GM23338 (cell line): ENCODE data around the gene CALML3. TPM values are rescaled to one million over a fixed set of nuclear protein-coding genes. Genes with fewer than 3 reads are reported as not detected.

Experiments
- ATAC-seq: fragments of 200-7000 bp; cut with Tn5 transposase; 3 replicates; pipeline ENCODE4 v1.9.1; 2020
- DNase-seq: peaks from one replicate; pipeline ENCODE4 v3.0.0-alpha.2; 2015; ENCODE audit warnings: low spot score
- H2AFZ ChIP-seq: fragments of 200-600 bp; sonication (generic); 2 replicates; pipeline ENCODE4 v1.8.0; 2016; ENCODE audit warnings: antibody characterized with exemption, mild to moderate bottlenecking, moderate library complexity
- H3F3A ChIP-seq: fragments of 200-600 bp; sonication (generic); replicated peaks from 2 replicates; pipeline ENCODE4 v1.8.0; 2017; ENCODE audit warnings: antibody characterized with exemption, mixed run types, low read depth
- H3K27ac ChIP-seq: fragments of 200-600 bp; sonication (generic); 2 replicates; pipeline ENCODE4 v1.6.1; 2016; ENCODE audit warnings: low read depth
- H3K27me3 ChIP-seq: fragments of 200-600 bp; sonication (generic); 2 replicates; pipeline ENCODE4 v1.8.0; 2016; ENCODE audit warnings: mild to moderate bottlenecking, mixed run types, moderate library complexity; ENCODE audit not compliant: insufficient read depth
- H3K36me3 ChIP-seq: fragments of 200-600 bp; sonication (generic); 2 replicates; pipeline ENCODE4 v1.8.0; 2016; ENCODE audit warnings: mild to moderate bottlenecking; ENCODE audit not compliant: insufficient read depth
- H3K4me1 ChIP-seq: fragments of 200-600 bp; sonication (generic); 2 replicates; pipeline ENCODE4 v1.8.0; 2016; ENCODE audit warnings: mild to moderate bottlenecking, moderate library complexity; ENCODE audit not compliant: insufficient read depth
- H3K4me2 ChIP-seq: fragments of 200-600 bp; sonication (generic); 2 replicates; pipeline ENCODE4 v1.7.1; 2017; ENCODE audit warnings: mixed run types
- H3K4me3 ChIP-seq: fragments of 200-600 bp; sonication (generic); 2 replicates; pipeline ENCODE4 v1.6.1; 2016; ENCODE audit warnings: mixed run types
- H3K79me2 ChIP-seq: fragments of 200-600 bp; sonication (generic); replicated peaks from 2 replicates; pipeline ENCODE4 v1.8.0; 2017; ENCODE audit warnings: mild to moderate bottlenecking; ENCODE audit not compliant: insufficient read depth
- H3K9me2 ChIP-seq: fragments of 200-600 bp; sonication (generic); 2 replicates; pipeline ENCODE4 v1.8.0; 2017; ENCODE audit not compliant: insufficient read depth
- H4K20me1 ChIP-seq: fragments of 200-600 bp; sonication (generic); replicated peaks from 2 replicates; pipeline ENCODE4 v1.8.0; 2017; ENCODE audit warnings: mild to moderate bottlenecking; ENCODE audit not compliant: insufficient read depth
- H3K27ac Mint-ChIP-seq: 2 replicates; pipeline ENCODE4 v1.8.0; 2020; ENCODE audit warnings: inconsistent platforms, mild to moderate bottlenecking, moderate library complexity, mixed read lengths
- H3K27me3 Mint-ChIP-seq: 3 replicates; pipeline ENCODE4 v1.8.0; 2022; ENCODE audit warnings: low read depth, mild to moderate bottlenecking, moderate library complexity, mixed read lengths, inconsistent platforms; ENCODE audit not compliant: insufficient read depth, poor library complexity
- H3K36me3 Mint-ChIP-seq: 3 replicates; pipeline ENCODE4 v1.8.0; 2021; ENCODE audit warnings: low read depth, mild to moderate bottlenecking, inconsistent platforms, moderate library complexity, mixed read lengths
- H3K4me1 Mint-ChIP-seq: 3 replicates; pipeline ENCODE4 v1.8.0; 2020; ENCODE audit warnings: mild to moderate bottlenecking, inconsistent platforms, mixed read lengths
- H3K4me3 Mint-ChIP-seq: 3 replicates; pipeline ENCODE4 v1.8.0; 2021; ENCODE audit warnings: moderate library complexity, mild to moderate bottlenecking, inconsistent platforms, mixed read lengths
- H3K9me3 Mint-ChIP-seq: 3 replicates; pipeline ENCODE4 v1.8.0; 2020; ENCODE audit warnings: moderate library complexity, mild to moderate bottlenecking, inconsistent platforms, mixed read lengths
- EZH2 ChIP-seq: fragments of 200-600 bp; sonication (generic); IDR thresholded peaks from one replicate; pipeline ENCODE4 v1.8.0; 2017; ENCODE audit warnings: antibody characterized with exemption, mild to moderate bottlenecking, low read depth; ENCODE audit not compliant: unreplicated experiment
- JUNB ChIP-seq: IDR thresholded peaks from one replicate; pipeline ENCODE4 v1.6.1; 2016; ENCODE audit warnings: antibody characterized with exemption; ENCODE audit not compliant: unreplicated experiment
- POLR2AphosphoS5 ChIP-seq: IDR thresholded peaks from 2 replicates; pipeline ENCODE4 v1.6.1; 2016; ENCODE audit warnings: antibody characterized with exemption, low read depth
- polyA plus RNA-seq: library from polyadenylated mRNA; unstranded; fragments of >200 nt; fragmentation: Nextera tagmentation; extraction: Ambion mirVana; gene quantifications from 2 replicates; pipeline ENCODE4 v1.2.1, GENCODE V29; 2016
- total RNA-seq: library from RNA; depleted of rRNA; stranded (reverse); fragments of >200 nt; shearing (Covaris generic); gene quantifications from 2 replicates; pipeline ENCODE4 v1.2.3, GENCODE V29; 2014
- TF ChIP-seq, protein P1 (sequence below): fragments of 250-450 bp; sonication (Bioruptor Pico); IDR thresholded peaks from 2 replicates; pipeline ENCODE4 v1.5.0; 2020; ENCODE audit warnings: mild to moderate bottlenecking, moderate library complexity
- TF ChIP-seq, protein P2 (sequence below): IDR thresholded peaks from 2 replicates; pipeline ENCODE4 v1.6.1; 2016; ENCODE audit warnings: antibody characterized with exemption
- TF ChIP-seq, protein P3 (sequence below): IDR thresholded peaks from one replicate; pipeline ENCODE4 v1.6.1; 2018; ENCODE audit warnings: antibody characterized with exemption; ENCODE audit not compliant: unreplicated experiment
- TF ChIP-seq, protein P4 (sequence below), 2 experiments: fragments of 200-600 bp in 1 of 2; sonication (generic) in 1 of 2; conservative IDR thresholded peaks; 2 replicates each; pipeline versions ENCODE4 v1.5.1 to v1.6.1; 2016 to 2017; ENCODE audit warnings: antibody characterized with exemption in 2 of 2, low read depth in 2 of 2, mild to moderate bottlenecking in 2 of 2, moderate library complexity in 1 of 2

Gene CALML3
- total and polyA plus RNA-seq, 2 experiments from 2014 or later, result not detected

DNA sequence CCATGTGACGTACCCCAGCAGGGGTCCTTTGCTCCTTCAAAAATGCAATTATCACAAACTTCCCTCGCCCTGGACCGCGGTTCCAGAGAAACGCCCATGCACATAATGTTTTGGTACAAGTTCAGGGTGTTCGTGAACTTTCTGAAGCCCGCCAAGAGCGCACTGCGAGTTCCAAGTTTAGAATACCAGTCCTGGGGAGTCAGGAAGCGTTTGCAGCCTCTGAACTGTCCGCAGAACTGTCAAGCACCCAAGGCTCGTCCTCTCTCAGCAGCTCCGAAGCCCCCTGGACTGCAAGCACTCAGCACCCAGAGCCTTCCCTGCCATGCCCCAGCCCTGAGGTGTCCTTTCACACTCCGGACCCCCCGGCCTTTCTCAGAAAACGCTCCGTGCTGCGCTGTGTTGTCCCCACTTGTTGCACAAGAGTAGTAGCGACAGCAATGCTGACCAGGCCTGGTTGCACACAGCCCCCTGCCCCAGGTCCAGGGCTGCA, 30.3 kb downstream of the CALML3 start (continued):
- TF ChIP-seq, protein P1, sequence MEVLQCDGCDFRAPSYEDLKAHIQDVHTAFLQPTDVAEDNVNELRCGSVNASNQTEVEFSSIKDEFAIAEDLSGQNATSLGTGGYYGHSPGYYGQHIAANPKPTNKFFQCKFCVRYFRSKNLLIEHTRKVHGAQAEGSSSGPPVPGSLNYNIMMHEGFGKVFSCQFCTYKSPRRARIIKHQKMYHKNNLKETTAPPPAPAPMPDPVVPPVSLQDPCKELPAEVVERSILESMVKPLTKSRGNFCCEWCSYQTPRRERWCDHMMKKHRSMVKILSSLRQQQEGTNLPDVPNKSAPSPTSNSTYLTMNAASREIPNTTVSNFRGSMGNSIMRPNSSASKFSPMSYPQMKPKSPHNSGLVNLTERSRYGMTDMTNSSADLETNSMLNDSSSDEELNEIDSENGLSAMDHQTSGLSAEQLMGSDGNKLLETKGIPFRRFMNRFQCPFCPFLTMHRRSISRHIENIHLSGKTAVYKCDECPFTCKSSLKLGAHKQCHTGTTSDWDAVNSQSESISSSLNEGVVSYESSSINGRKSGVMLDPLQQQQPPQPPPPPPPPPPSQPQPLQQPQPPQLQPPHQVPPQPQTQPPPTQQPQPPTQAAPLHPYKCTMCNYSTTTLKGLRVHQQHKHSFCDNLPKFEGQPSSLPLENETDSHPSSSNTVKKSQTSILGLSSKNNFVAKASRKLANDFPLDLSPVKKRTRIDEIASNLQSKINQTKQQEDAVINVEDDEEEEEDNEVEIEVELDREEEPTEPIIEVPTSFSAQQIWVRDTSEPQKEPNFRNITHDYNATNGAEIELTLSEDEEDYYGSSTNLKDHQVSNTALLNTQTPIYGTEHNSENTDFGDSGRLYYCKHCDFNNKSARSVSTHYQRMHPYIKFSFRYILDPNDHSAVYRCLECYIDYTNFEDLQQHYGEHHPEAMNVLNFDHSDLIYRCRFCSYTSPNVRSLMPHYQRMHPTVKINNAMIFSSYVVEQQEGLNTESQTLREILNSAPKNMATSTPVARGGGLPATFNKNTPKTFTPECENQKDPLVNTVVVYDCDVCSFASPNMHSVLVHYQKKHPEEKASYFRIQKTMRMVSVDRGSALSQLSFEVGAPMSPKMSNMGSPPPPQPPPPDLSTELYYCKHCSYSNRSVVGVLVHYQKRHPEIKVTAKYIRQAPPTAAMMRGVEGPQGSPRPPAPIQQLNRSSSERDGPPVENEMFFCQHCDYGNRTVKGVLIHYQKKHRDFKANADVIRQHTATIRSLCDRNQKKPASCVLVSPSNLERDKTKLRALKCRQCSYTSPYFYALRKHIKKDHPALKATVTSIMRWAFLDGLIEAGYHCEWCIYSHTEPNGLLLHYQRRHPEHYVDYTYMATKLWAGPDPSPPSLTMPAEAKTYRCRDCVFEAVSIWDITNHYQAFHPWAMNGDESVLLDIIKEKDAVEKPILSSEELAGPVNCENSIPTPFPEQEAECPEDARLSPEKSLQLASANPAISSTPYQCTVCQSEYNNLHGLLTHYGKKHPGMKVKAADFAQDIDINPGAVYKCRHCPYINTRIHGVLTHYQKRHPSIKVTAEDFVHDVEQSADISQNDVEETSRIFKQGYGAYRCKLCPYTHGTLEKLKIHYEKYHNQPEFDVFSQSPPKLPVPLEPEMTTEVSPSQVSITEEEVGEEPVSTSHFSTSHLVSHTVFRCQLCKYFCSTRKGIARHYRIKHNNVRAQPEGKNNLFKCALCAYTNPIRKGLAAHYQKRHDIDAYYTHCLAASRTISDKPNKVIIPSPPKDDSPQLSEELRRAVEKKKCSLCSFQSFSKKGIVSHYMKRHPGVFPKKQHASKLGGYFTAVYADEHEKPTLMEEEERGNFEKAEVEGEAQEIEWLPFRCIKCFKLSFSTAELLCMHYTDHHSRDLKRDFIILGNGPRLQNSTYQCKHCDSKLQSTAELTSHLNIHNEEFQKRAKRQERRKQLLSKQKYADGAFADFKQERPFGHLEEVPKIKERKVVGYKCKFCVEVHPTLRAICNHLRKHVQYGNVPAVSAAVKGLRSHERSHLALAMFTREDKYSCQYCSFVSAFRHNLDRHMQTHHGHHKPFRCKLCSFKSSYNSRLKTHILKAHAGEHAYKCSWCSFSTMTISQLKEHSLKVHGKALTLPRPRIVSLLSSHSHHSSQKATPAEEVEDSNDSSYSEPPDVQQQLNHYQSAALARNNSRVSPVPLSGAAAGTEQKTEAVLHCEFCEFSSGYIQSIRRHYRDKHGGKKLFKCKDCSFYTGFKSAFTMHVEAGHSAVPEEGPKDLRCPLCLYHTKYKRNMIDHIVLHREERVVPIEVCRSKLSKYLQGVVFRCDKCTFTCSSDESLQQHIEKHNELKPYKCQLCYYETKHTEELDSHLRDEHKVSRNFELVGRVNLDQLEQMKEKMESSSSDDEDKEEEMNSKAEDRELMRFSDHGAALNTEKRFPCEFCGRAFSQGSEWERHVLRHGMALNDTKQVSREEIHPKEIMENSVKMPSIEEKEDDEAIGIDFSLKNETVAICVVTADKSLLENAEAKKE (CRISPR knock-in tag), result no peak

DNA sequence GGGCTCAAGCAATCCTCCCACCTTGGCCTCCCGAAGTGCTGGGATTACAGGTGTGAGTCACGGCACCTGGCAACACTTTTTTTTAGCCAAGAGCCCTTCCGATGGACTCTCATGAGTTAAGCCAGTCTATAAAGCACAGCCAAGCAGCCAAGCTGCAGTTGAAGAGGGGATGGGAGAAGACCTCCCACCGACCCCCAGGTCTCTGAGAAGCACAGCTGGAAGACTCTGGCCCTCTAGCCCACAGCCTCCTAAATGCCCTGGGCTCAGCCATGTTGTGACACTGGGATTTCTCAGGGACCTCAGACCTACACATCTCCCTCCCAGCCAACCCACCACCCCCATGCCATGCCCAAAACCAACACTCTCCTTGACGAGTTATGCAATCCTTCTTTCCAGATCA, 31.1 kb downstream of the CALML3 start:
- no peaks in the 10 kb centered on the region for H3K9me3 Mint-ChIP-seq
- H3K27me3 Mint-ChIP-seq, result peaks cover 7% of the 10 kb centered on the region
- H2AFZ ChIP-seq, result no peak overlapping the region
- no peak overlapping the region for H3K27ac ChIP-seq
- no peaks in the 10 kb centered on the region; the same call in 1 of the 2 replicates for H3K9me2 ChIP-seq
- no peak overlapping the region for H3K4me3 Mint-ChIP-seq
- H3K79me2 ChIP-seq, result no peaks in the 10 kb centered on the region
- no peaks in the 10 kb centered on the region for H4K20me1 ChIP-seq
- H3K4me1 Mint-ChIP-seq, result peaks cover 12% of the 10 kb centered on the region
- H3K4me2 ChIP-seq, result no peak overlapping the region
- H3K4me1 ChIP-seq, result peaks cover 3% of the 10 kb centered on the region; the same call in 1 of the 2 replicates
- no peak for ATAC-seq
- H3K27me3 ChIP-seq, result no peaks in the 10 kb centered on the region
- H3K36me3 Mint-ChIP-seq, result no peaks in the 10 kb centered on the region; the same call in 2 of the 3 replicates
- no peak overlapping the region for H3K27ac Mint-ChIP-seq
- H3K36me3 ChIP-seq, result no peaks in the 10 kb centered on the region
- no peak for DNase-seq
- no peaks in the 10 kb centered on the region for H3F3A ChIP-seq
- H3K4me3 ChIP-seq, result no peak overlapping the region
- TF ChIP-seq POLR2AphosphoS5, result no peak
- TF ChIP-seq JUNB, result no peak
- TF ChIP-seq, protein P2, sequence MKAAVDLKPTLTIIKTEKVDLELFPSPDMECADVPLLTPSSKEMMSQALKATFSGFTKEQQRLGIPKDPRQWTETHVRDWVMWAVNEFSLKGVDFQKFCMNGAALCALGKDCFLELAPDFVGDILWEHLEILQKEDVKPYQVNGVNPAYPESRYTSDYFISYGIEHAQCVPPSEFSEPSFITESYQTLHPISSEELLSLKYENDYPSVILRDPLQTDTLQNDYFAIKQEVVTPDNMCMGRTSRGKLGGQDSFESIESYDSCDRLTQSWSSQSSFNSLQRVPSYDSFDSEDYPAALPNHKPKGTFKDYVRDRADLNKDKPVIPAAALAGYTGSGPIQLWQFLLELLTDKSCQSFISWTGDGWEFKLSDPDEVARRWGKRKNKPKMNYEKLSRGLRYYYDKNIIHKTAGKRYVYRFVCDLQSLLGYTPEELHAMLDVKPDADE, result no peak
- TF ChIP-seq, protein P3, sequence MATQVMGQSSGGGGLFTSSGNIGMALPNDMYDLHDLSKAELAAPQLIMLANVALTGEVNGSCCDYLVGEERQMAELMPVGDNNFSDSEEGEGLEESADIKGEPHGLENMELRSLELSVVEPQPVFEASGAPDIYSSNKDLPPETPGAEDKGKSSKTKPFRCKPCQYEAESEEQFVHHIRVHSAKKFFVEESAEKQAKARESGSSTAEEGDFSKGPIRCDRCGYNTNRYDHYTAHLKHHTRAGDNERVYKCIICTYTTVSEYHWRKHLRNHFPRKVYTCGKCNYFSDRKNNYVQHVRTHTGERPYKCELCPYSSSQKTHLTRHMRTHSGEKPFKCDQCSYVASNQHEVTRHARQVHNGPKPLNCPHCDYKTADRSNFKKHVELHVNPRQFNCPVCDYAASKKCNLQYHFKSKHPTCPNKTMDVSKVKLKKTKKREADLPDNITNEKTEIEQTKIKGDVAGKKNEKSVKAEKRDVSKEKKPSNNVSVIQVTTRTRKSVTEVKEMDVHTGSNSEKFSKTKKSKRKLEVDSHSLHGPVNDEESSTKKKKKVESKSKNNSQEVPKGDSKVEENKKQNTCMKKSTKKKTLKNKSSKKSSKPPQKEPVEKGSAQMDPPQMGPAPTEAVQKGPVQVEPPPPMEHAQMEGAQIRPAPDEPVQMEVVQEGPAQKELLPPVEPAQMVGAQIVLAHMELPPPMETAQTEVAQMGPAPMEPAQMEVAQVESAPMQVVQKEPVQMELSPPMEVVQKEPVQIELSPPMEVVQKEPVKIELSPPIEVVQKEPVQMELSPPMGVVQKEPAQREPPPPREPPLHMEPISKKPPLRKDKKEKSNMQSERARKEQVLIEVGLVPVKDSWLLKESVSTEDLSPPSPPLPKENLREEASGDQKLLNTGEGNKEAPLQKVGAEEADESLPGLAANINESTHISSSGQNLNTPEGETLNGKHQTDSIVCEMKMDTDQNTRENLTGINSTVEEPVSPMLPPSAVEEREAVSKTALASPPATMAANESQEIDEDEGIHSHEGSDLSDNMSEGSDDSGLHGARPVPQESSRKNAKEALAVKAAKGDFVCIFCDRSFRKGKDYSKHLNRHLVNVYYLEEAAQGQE, result no peak
- TF ChIP-seq EZH2, result no peak
- TF ChIP-seq, protein P4, sequence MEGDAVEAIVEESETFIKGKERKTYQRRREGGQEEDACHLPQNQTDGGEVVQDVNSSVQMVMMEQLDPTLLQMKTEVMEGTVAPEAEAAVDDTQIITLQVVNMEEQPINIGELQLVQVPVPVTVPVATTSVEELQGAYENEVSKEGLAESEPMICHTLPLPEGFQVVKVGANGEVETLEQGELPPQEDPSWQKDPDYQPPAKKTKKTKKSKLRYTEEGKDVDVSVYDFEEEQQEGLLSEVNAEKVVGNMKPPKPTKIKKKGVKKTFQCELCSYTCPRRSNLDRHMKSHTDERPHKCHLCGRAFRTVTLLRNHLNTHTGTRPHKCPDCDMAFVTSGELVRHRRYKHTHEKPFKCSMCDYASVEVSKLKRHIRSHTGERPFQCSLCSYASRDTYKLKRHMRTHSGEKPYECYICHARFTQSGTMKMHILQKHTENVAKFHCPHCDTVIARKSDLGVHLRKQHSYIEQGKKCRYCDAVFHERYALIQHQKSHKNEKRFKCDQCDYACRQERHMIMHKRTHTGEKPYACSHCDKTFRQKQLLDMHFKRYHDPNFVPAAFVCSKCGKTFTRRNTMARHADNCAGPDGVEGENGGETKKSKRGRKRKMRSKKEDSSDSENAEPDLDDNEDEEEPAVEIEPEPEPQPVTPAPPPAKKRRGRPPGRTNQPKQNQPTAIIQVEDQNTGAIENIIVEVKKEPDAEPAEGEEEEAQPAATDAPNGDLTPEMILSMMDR (conservative IDR thresholded peaks at IDR 0.05; ENCODE audit: low read depth in 2 of 2), result no peak
